H1 (cell line): Measurements from ENCODE around the gene ARHGAP21. TPM values are rescaled to one million over a fixed set of nuclear protein-coding genes. Genes with fewer than 3 reads are reported as not detected.

Experiments
- CTCF ChIA-PET: fragments of 300-600 bp; sonication (Branson Sonifier 250); formaldehyde crosslinking; loops from one replicate; lab custom pipeline; 2021; ENCODE audit not compliant: partially characterized antibody; lab: Charles Lee
- POLR2A ChIA-PET: fragments of 300-600 bp; sonication (Branson Sonifier 250); formaldehyde crosslinking; loops from one replicate; lab custom pipeline; 2021; ENCODE audit warnings: inconsistent platforms; ENCODE audit not compliant: partially characterized antibody; lab: Charles Lee
- DNase-seq, 2 experiments: peaks; one replicate each; pipeline versions ENCODE4 v3.0.0 to v3.0.0-alpha.2; 2010 to 2022; ENCODE audit warnings: low spot score in 2 of 2, low read depth in 1 of 2, mixed read lengths in 1 of 2
- FAIRE-seq: peaks from 2 replicates; lab custom pipeline; 2011; peaks lifted over from hg19 to GRCh38; lab: Jason Lieb, UNC
- H2AFZ ChIP-seq: 2 replicates; pipeline ENCODE4 v1.8.1; 2012; ENCODE audit warnings: low read length, inconsistent platforms
- H2AK5ac ChIP-seq: 2 replicates; pipeline ENCODE4 v1.6.1; 2013; ENCODE audit warnings: low read depth, low read length
- H2BK120ac ChIP-seq: replicated peaks from 2 replicates; pipeline ENCODE3; 2013; ENCODE audit warnings: low read depth, low read length, inconsistent platforms
- H2BK12ac ChIP-seq: 2 replicates; pipeline ENCODE4 v1.6.1; 2013; ENCODE audit warnings: low read depth, low read length
- H2BK15ac ChIP-seq: 2 replicates; pipeline ENCODE4 v1.6.1; 2013; ENCODE audit warnings: low read length
- H2BK20ac ChIP-seq: 2 replicates; pipeline ENCODE4 v1.6.1; 2013; ENCODE audit warnings: low read length
- H2BK5ac ChIP-seq: 2 replicates; pipeline ENCODE4 v1.6.1; 2013; ENCODE audit warnings: low read depth, low read length
- H3K14ac ChIP-seq: 2 replicates; pipeline ENCODE4 v1.6.1; 2013; ENCODE audit warnings: inconsistent platforms; ENCODE audit not compliant: insufficient read length
- H3K18ac ChIP-seq: 2 replicates; pipeline ENCODE4 v1.6.1; 2013; ENCODE audit warnings: low read length; ENCODE audit errors: extremely low read depth
- H3K23ac ChIP-seq: 2 replicates; pipeline ENCODE4 v1.6.1; 2013; ENCODE audit warnings: inconsistent platforms; ENCODE audit not compliant: insufficient read length
- H3K23me2 ChIP-seq: 2 replicates; pipeline ENCODE4 v1.6.1; 2013; ENCODE audit warnings: low read depth, low read length
- H3K27ac ChIP-seq: 2 replicates; pipeline ENCODE4 v1.6.1; 2011; ENCODE audit warnings: low read depth, low read length, inconsistent platforms
- H3K27me3 ChIP-seq, 4 experiments: replicated peaks in 1 of 4; 1 replicate in 1 of 4; 2 replicates in 3 of 4; pipeline versions ENCODE4 v1.6.1 to v1.8.1; 2011 to 2013; ENCODE audit warnings: low read length in 3 of 4, mild to moderate bottlenecking in 3 of 4, inconsistent platforms in 2 of 4, mixed read lengths in 2 of 4, moderate library complexity in 1 of 4; ENCODE audit not compliant: control insufficient read depth in 3 of 4, insufficient read depth in 3 of 4; ENCODE audit errors: extremely low read depth in 1 of 4
- H3K36me3 ChIP-seq, 4 experiments: 2 replicates each; pipeline versions ENCODE4 v1.6.1 to v1.8.1; 2011 to 2013; ENCODE audit warnings: mild to moderate bottlenecking in 4 of 4, low read length in 3 of 4, moderate library complexity in 2 of 4, control low read depth in 1 of 4, inconsistent platforms in 1 of 4; ENCODE audit not compliant: insufficient read depth in 4 of 4, control insufficient read depth in 2 of 4
- H3K4ac ChIP-seq: replicated peaks from 2 replicates; pipeline ENCODE3; 2013; ENCODE audit warnings: low read length, low read depth, mixed read lengths, inconsistent platforms; ENCODE audit not compliant: insufficient read length
- H3K4me1 ChIP-seq, 4 experiments: replicated peaks in 1 of 4; 1 replicate in 1 of 4; 2 replicates in 3 of 4; pipeline versions ENCODE4 v1.6.1 to v1.8.1; 2011 to 2013; ENCODE audit warnings: low read length in 3 of 4, inconsistent platforms in 2 of 4, mixed read lengths in 1 of 4; ENCODE audit not compliant: insufficient read depth in 4 of 4, control insufficient read depth in 3 of 4
- H3K4me2 ChIP-seq, 2 experiments: 2 replicates each; pipeline versions ENCODE4 v1.6.1 to v1.8.1; 2011 to 2013; ENCODE audit warnings: low read depth in 2 of 2, low read length in 2 of 2, control low read depth in 1 of 2, inconsistent platforms in 1 of 2, mild to moderate bottlenecking in 1 of 2; ENCODE audit not compliant: insufficient read depth in 1 of 2
- H3K4me3 ChIP-seq, 4 experiments: fragments of 200-600, 300-600 bp in 1 of 4; sonication (generic), shearing (Covaris generic), sonication (Bioruptor Twin) in 1 of 4; 2 replicates each; pipeline versions ENCODE4 v1.5.1 to v1.8.1; 2011 to 2016; ENCODE audit warnings: low read length in 4 of 4, low read depth in 3 of 4, control low read depth in 2 of 4, inconsistent platforms in 2 of 4, mild to moderate bottlenecking in 2 of 4, mixed read lengths in 1 of 4, moderate library complexity in 1 of 4; ENCODE audit not compliant: insufficient read depth in 2 of 4; ENCODE audit errors: extremely low read depth in 1 of 4
- H3K56ac ChIP-seq: replicated peaks from 2 replicates; pipeline ENCODE3; 2013; ENCODE audit warnings: low read depth, mild to moderate bottlenecking, mixed read lengths, low read length, inconsistent platforms; ENCODE audit not compliant: insufficient read length
- H3K79me1 ChIP-seq: 2 replicates; pipeline ENCODE4 v1.6.1; 2013; ENCODE audit warnings: low read depth, low read length, control low read depth
- H3K79me2 ChIP-seq, 2 experiments: 2 replicates each; pipeline versions ENCODE4 v1.6.1 to v1.8.1; 2012 to 2013; ENCODE audit warnings: low read length in 2 of 2, mild to moderate bottlenecking in 2 of 2, inconsistent platforms in 1 of 2; ENCODE audit not compliant: insufficient read depth in 2 of 2, control insufficient read depth in 1 of 2
- H3K9ac ChIP-seq, 4 experiments: replicated peaks in 1 of 4; 1 replicate in 1 of 4; 2 replicates in 3 of 4; pipeline versions ENCODE4 v1.6.1 to v1.8.1; 2011 to 2013; ENCODE audit warnings: low read depth in 3 of 4, low read length in 3 of 4, control low read depth in 2 of 4, mild to moderate bottlenecking in 2 of 4, moderate library complexity in 2 of 4, inconsistent platforms in 1 of 4; ENCODE audit errors: extremely low read depth in 1 of 4
- H3K9me3 ChIP-seq, 2 experiments: 2 replicates each; pipeline versions ENCODE4 v1.6.1 to v1.8.1; 2012 to 2013; ENCODE audit warnings: mild to moderate bottlenecking in 2 of 2, moderate library complexity in 2 of 2, control low read depth in 1 of 2, inconsistent platforms in 1 of 2, low read depth in 1 of 2, low read length in 1 of 2, mixed read lengths in 1 of 2; ENCODE audit not compliant: insufficient read depth in 2 of 2
- H4K20me1 ChIP-seq, 2 experiments: replicated peaks in 1 of 2; 2 replicates each; pipeline versions ENCODE3 to v1.8.1; 2011 to 2013; ENCODE audit warnings: inconsistent platforms in 2 of 2, low read length in 2 of 2, mild to moderate bottlenecking in 1 of 2; ENCODE audit not compliant: insufficient read depth in 2 of 2, control insufficient read depth in 1 of 2
- H4K5ac ChIP-seq: 2 replicates; pipeline ENCODE4 v1.6.1; 2013; ENCODE audit warnings: low read length, low read depth, mixed read lengths, inconsistent platforms; ENCODE audit not compliant: insufficient read length
- H4K8ac ChIP-seq: 2 replicates; pipeline ENCODE4 v1.8.0; 2013; ENCODE audit warnings: mild to moderate bottlenecking, moderate library complexity, low read length, inconsistent platforms; ENCODE audit not compliant: insufficient read depth; ENCODE audit errors: extremely low read depth
- H4K91ac ChIP-seq: replicated peaks from 2 replicates; pipeline ENCODE3; 2013; ENCODE audit warnings: low read length, mixed read lengths, inconsistent platforms; ENCODE audit not compliant: insufficient read length
- BCL11A ChIP-seq, 2 experiments: IDR thresholded peaks; one replicate each; pipeline ENCODE4 v1.6.1; 2011; ENCODE audit warnings: low read depth in 2 of 2, low read length in 2 of 2, mild to moderate bottlenecking in 2 of 2
- CBX8 ChIP-seq: fragments of 300-800, 300-1000 bp; sonication (generic); IDR thresholded peaks from 2 replicates; pipeline ENCODE4 v1.7.1; 2016; ENCODE audit warnings: low read depth, low read length, borderline replicate concordance
- EP300 ChIP-seq, 2 experiments: IDR thresholded peaks; 1 replicate in 1 of 2; 2 replicates in 1 of 2; pipeline ENCODE4 v1.6.1; 2011 to 2012; ENCODE audit warnings: low read depth in 2 of 2, low read length in 2 of 2, mild to moderate bottlenecking in 2 of 2, borderline replicate concordance in 1 of 2, inconsistent platforms in 1 of 2, moderate library complexity in 1 of 2
- GABPA ChIP-seq: IDR thresholded peaks from 2 replicates; pipeline ENCODE4 v1.6.1; 2011; ENCODE audit warnings: mild to moderate bottlenecking, low read length, moderate library complexity, borderline replicate concordance; ENCODE audit not compliant: insufficient read depth
- SIX5 ChIP-seq: IDR thresholded peaks from 2 replicates; pipeline ENCODE4 v1.6.1; 2011; ENCODE audit warnings: mild to moderate bottlenecking, low read depth, low read length
- TBP ChIP-seq: IDR thresholded peaks from 2 replicates; pipeline ENCODE4 v1.6.1; 2011; ENCODE audit warnings: low read depth, low read length, improper control_type of control experiment
- YY1 ChIP-seq: IDR thresholded peaks from 2 replicates; pipeline ENCODE4 v1.6.1; 2011; ENCODE audit warnings: low read depth, mild to moderate bottlenecking, low read length
- WGBS, 2 experiments: shearing (Covaris generic) in 1 of 2; methylation state at CpG; one replicate each; pipeline versions ENCODE4 v1.1.6 to v1.1.7; 2013 to 2015; ENCODE audit warnings: low lambda C conversion rate in 2 of 2, mixed read lengths in 2 of 2, inconsistent platforms in 1 of 2, low coverage in 1 of 2, missing lambda C conversion rate in 1 of 2; ENCODE audit not compliant: insufficient replicate concordance in 2 of 2, insufficient coverage in 1 of 2, insufficient read length in 1 of 2; ENCODE audit errors: extremely low coverage in 1 of 2, missing lambda C conversion rate in 1 of 2; 5-methylcytosine and 5-hydroxymethylcytosine counted together
- polyA plus RNA-seq, 7 experiments: library from polyadenylated mRNA; depleted of rRNA in 3 of 7; stranded (reverse) in 5 of 7; unstranded in 2 of 7; fragments of >200 nt in 5 of 7; fragments of 200-250 nt in 2 of 7; gene quantifications; 1 replicate in 5 of 7; 2 replicates in 1 of 7; 4 replicates in 1 of 7; pipeline versions ENCODE4 v1.2.1 to v1.2.3, GENCODE V29; 2011 to 2013; ENCODE audit warnings: missing spikeins in 2 of 7, mixed read lengths in 2 of 7
- total RNA-seq: library from RNA; stranded (reverse); fragmentation: NEBNext Ultra II Directional; extraction: Animal tissue kit (Norgen Biotek cat#: 25700); gene quantifications from 2 replicates; pipeline ENCODE4 v1.2.1, GENCODE V29; 2021

The ARHGAP21 gene
- total and polyA plus RNA-seq, 2 of the 8 experiments (the other 6 are each of a cell fraction or from before 2014, with no cell fraction given): 14.4 to 35.3 TPM

GRCh38 chr10:24643679-24644209, 79.9 kb downstream of the ARHGAP21 start:
- no peaks in the 10 kb centered on the region for H3K36me3 ChIP-seq
- no peak overlapping the region for H3K4ac ChIP-seq
- H3K56ac ChIP-seq: no peak overlapping the region
- no peak overlapping the region for H3K27ac ChIP-seq
- FAIRE-seq (no peak), DNase-seq (no peak)
- no peak overlapping the region for H2BK5ac ChIP-seq
- H3K27me3 ChIP-seq: peaks cover 0 to 1% (median 0%) of the 10 kb centered on the region in 4 experiments; a peak in 1 of 7 replicates
- no peak overlapping the region for H3K9ac ChIP-seq
- no peak overlapping the region for H3K18ac ChIP-seq
- TF ChIP-seq YY1: no peak
- no peak for TF ChIP-seq SIX5
- TF ChIP-seq EP300 (IDR thresholded peaks at IDR 0.05; ENCODE audit: borderline replicate concordance in 1 of 2, low read depth in 2 of 2, low read length in 2 of 2): no peak
- TF ChIP-seq CBX8: no peak
- TF ChIP-seq BCL11A (IDR thresholded peaks at IDR 0.05; ENCODE audit: low read depth in 2 of 2, low read length in 2 of 2): no peak
- TF ChIP-seq GABPA: no peak
- TF ChIP-seq TBP: no peak
- no peaks in the 10 kb centered on the region for H3K23me2 ChIP-seq
- H3K79me1 ChIP-seq: no peaks in the 10 kb centered on the region
- peaks cover 0 to 3% of the 10 kb centered on the region in 2 experiments for H4K20me1 ChIP-seq
- H2BK120ac ChIP-seq: no peak overlapping the region
- 90% methylated on average over 6 of the region's 6 CpGs; no CpG with 5 or more reads in 1 of the 2 experiments for WGBS, 2 experiments
- H3K4me1 ChIP-seq: peaks cover 0 to 3% (median 0%) of the 10 kb centered on the region in 4 experiments; a peak in 2 of 7 replicates
- H3K4me2 ChIP-seq: no peak overlapping the region
- no peaks in the 10 kb centered on the region for H3K79me2 ChIP-seq
- H3K9me3 ChIP-seq: no peaks in the 10 kb centered on the region
- no peak overlapping the region for H4K5ac ChIP-seq
- no peak overlapping the region for H3K14ac ChIP-seq
- H2AFZ ChIP-seq: no peak overlapping the region
- H2BK12ac ChIP-seq: no peak overlapping the region
- no peak overlapping the region for H4K8ac ChIP-seq
- CTCF ChIA-PET: interaction anchor here (0.6 to 2.0 kb wide), 10 partner anchors 10 to 235 kb away, joined by 3 to 5 read pairs (median 4); no protein-coding TSS in a partner anchor
- H2BK20ac ChIP-seq: no peak overlapping the region
- no peak overlapping the region for H3K23ac ChIP-seq
- H2BK15ac ChIP-seq: no peak overlapping the region
- H3K4me3 ChIP-seq: no peak overlapping the region
- POLR2A ChIA-PET: no interaction called here
- H2AK5ac ChIP-seq: no peak overlapping the region
- no peak overlapping the region for H4K91ac ChIP-seq
